Vagina (tissue), 2 donors: ENCODE results near the gene TMEM203. TPM values are rescaled to one million over a fixed set of nuclear protein-coding genes. Genes with fewer than 3 reads are reported as not detected.

ENCODE experiments used
- DNase-seq, 2 donors: peaks; one replicate each; pipeline ENCODE4 v3.0.0-alpha.2; 2017; ENCODE audit errors: extremely low spot score in 2 of 2
- H3K27ac ChIP-seq: fragments of 200-600 bp; sonication (generic); one replicate; pipeline ENCODE4 v1.5.1; 2019
- H3K27me3 ChIP-seq: fragments of 200-600 bp; sonication (generic); one replicate; pipeline ENCODE4 v1.5.1; 2019
- H3K36me3 ChIP-seq, 2 donors: fragments of 200-600 bp; sonication (generic); one replicate each; pipeline ENCODE4 v1.5.1; 2017 to 2019
- H3K4me1 ChIP-seq: fragments of 200-600 bp; sonication (generic); one replicate; pipeline ENCODE4 v1.5.1; 2019
- H3K4me3 ChIP-seq, 2 donors: fragments of 200-600 bp; sonication (generic); 1 replicate in 1 of 2; 2 replicates in 1 of 2; pipeline ENCODE4 v1.5.1; 2016 to 2019
- H3K9me3 ChIP-seq: fragments of 200-600 bp; sonication (generic); one replicate; pipeline ENCODE4 v1.5.1; 2019
- CTCF ChIP-seq, 3 experiments: fragments of 450-650 bp in 2 of 3; fragments of 200-600 bp in 1 of 3; sonication (generic) in 1 of 3; IDR thresholded peaks; one replicate each; pipeline ENCODE4 v1.5.1; 2017 to 2019; ENCODE audit warnings: antibody characterized with exemption in 3 of 3, mild to moderate bottlenecking in 2 of 3, moderate library complexity in 2 of 3
- POLR2A ChIP-seq, 2 donors: fragments of 450-650 bp; IDR thresholded peaks; one replicate each; pipeline ENCODE4 v1.6.1; 2017; ENCODE audit warnings: antibody characterized with exemption in 2 of 2, mild to moderate bottlenecking in 2 of 2, moderate library complexity in 2 of 2
- POLR2AphosphoS5 ChIP-seq, 2 donors: sonication (generic); formaldehyde crosslinking; IDR thresholded peaks; one replicate each; pipeline ENCODE4 v1.9.0; 2017; ENCODE audit warnings: antibody characterized with exemption in 2 of 2, mild to moderate bottlenecking in 2 of 2, low read depth in 1 of 2; ENCODE audit not compliant: insufficient read depth in 1 of 2
- intact Hi-C: fragments of 100-400 bp; cut with DNase I; formaldehyde crosslinking; loops from one replicate; pipeline ENCODE4 v1.15.1; 2023
- total RNA-seq: library from RNA; depleted of rRNA; stranded (reverse); fragments of >200 nt; gene quantifications from one replicate; pipeline ENCODE4 v1.2.3, GENCODE V29; 2016

The TMEM203 gene
- total RNA-seq, 1 donor from 2014 or later, result 24.6 TPM

- no peak overlapping the region for H3K4me3 ChIP-seq
- H3K4me1 ChIP-seq, result peaks cover 23% of the 10 kb centered on the region
- H3K27me3 ChIP-seq, result peaks cover 4% of the 10 kb centered on the region
- DNase-seq, result no peak
- no peaks in the 10 kb centered on the region for H3K36me3 ChIP-seq
- H3K27ac ChIP-seq, result no peak overlapping the region
- no peaks in the 10 kb centered on the region for H3K9me3 ChIP-seq
- no peak for TF ChIP-seq POLR2A (IDR thresholded peaks at IDR 0.05)
- TF ChIP-seq CTCF (IDR thresholded peaks at IDR 0.05), result no peak
- no peak for TF ChIP-seq POLR2AphosphoS5 (IDR thresholded peaks at IDR 0.05; ENCODE audit: insufficient read depth in 1 of 2, low read depth in 1 of 2)
- intact Hi-C loops, result no loop called here
These were observed 26.7 kb upstream of the TMEM203 start for GRCh38 chr9:137232101-137232500.

- intact Hi-C loops, result no loop called here
- TF ChIP-seq POLR2AphosphoS5 (IDR thresholded peaks at IDR 0.05; ENCODE audit: insufficient read depth in 1 of 2, low read depth in 1 of 2) (no peak), CTCF (IDR thresholded peaks at IDR 0.05) (no peak), POLR2A (IDR thresholded peaks at IDR 0.05) (no peak)
- no peak for DNase-seq
These were observed 26.1 kb upstream of the TMEM203 start for GRCh38 chr9:137231372-137232039.

GRCh38 chr9:137230705-137231371 is 25.4 kb upstream of the TMEM203 start, which contains the start of gene SLC34A3:
TSS of gene SLC34A3 (plus strand) at chr9:137230901. CDS start at chr9:137231703, 802 bp downstream.
- Histone ChIP-seq H3K27ac (no peak within 1 kb of the TSS), H3K9me3 (no peaks in the 10 kb centered on the region), H3K27me3 (peaks cover 4% of the 10 kb centered on the region), H3K4me3 (no peak within 1 kb of the TSS), H3K36me3 (no peaks in the 10 kb centered on the region), H3K4me1 (peaks cover 15% of the 10 kb centered on the region)
- intact Hi-C loops, result no loop called here
- TF ChIP-seq CTCF (IDR thresholded peaks at IDR 0.05), result no peak
- TF ChIP-seq POLR2A (IDR thresholded peaks at IDR 0.05), result no peak
- no peak for TF ChIP-seq POLR2AphosphoS5 (IDR thresholded peaks at IDR 0.05; ENCODE audit: insufficient read depth in 1 of 2, low read depth in 1 of 2)
- DNase-seq, result no peak

More at GRCh38 chr9:137231372-137232039, 26.1 kb upstream of the TMEM203 start:
- H3K4me1 ChIP-seq, result peaks cover 22% of the 10 kb centered on the region
- no peaks in the 10 kb centered on the region for H3K9me3 ChIP-seq
- no peaks in the 10 kb centered on the region for H3K36me3 ChIP-seq
- no peak overlapping the region for H3K27ac ChIP-seq
- no peak overlapping the region for H3K4me3 ChIP-seq
- peaks cover 4% of the 10 kb centered on the region for H3K27me3 ChIP-seq

- H3K27ac ChIP-seq, result no peak overlapping the region
- intact Hi-C loops, result loop anchor here (5.0 kb wide), 2 partner anchors 38 to 127 kb away; no protein-coding TSS in a partner anchor
- no peaks in the 10 kb centered on the region for H3K9me3 ChIP-seq
- H3K4me3 ChIP-seq, result no peak overlapping the region
- H3K36me3 ChIP-seq, result no peaks in the 10 kb centered on the region
- DNase-seq, result no peak
- H3K4me1 ChIP-seq, result peaks cover 11% of the 10 kb centered on the region
- peaks cover 4% of the 10 kb centered on the region for H3K27me3 ChIP-seq
- TF ChIP-seq POLR2AphosphoS5 (IDR thresholded peaks at IDR 0.05; ENCODE audit: insufficient read depth in 1 of 2, low read depth in 1 of 2), result no peak
- no peak for TF ChIP-seq POLR2A (IDR thresholded peaks at IDR 0.05)
- TF ChIP-seq CTCF (IDR thresholded peaks at IDR 0.05), result no peak
These were observed 24.7 kb upstream of the TMEM203 start for GRCh38 chr9:137229903-137230704.
